Osteoblast (primary cell): ENCODE measurements around the gene NUTM2G. TPM values are rescaled to one million over a fixed set of nuclear protein-coding genes. Genes with fewer than 3 reads are reported as not detected.
"Not testable (repeated sequence)": the region's sequence is repeated elsewhere in the genome, so short reads cannot be mapped to it uniquely, and the experiment has no call there.

Experiments
- DNase-seq: peaks from one replicate; pipeline ENCODE4 v3.0.0; 2011; ENCODE audit warnings: low spot score, mixed read lengths; ENCODE audit not compliant: insufficient read length; ENCODE audit errors: missing footprints
- H2AFZ ChIP-seq: 2 replicates; pipeline ENCODE4 v1.6.0; 2011; ENCODE audit warnings: mild to moderate bottlenecking, low read length
- H3K27ac ChIP-seq: 2 replicates; pipeline ENCODE4 v1.5.1; 2011; ENCODE audit warnings: mild to moderate bottlenecking, low read depth, low read length, moderate library complexity
- H3K27me3 ChIP-seq: 2 replicates; pipeline ENCODE4 v1.6.0; 2012; ENCODE audit warnings: mild to moderate bottlenecking, control low read depth, inconsistent platforms, low read length, moderate library complexity; ENCODE audit not compliant: insufficient read depth
- H3K36me3 ChIP-seq: 2 replicates; pipeline ENCODE4 v1.5.1; 2011; ENCODE audit warnings: mild to moderate bottlenecking, low read length, control low read depth, moderate library complexity; ENCODE audit not compliant: insufficient read depth
- H3K4me1 ChIP-seq: 2 replicates; pipeline ENCODE4 v1.5.1; 2011; ENCODE audit warnings: mild to moderate bottlenecking, low read length, control low read depth, moderate library complexity; ENCODE audit not compliant: insufficient read depth
- H3K4me2 ChIP-seq: 2 replicates; pipeline ENCODE4 v1.6.0; 2011; ENCODE audit warnings: mild to moderate bottlenecking, low read length; ENCODE audit not compliant: insufficient read depth
- H3K4me3 ChIP-seq: fragments of 200-600 bp; sonication (generic); 3 replicates; pipeline ENCODE4 v1.5.1; 2012; ENCODE audit warnings: mild to moderate bottlenecking, low read length, inconsistent platforms; ENCODE audit not compliant: insufficient read depth
- H3K79me2 ChIP-seq: 2 replicates; pipeline ENCODE4 v1.6.0; 2012; ENCODE audit warnings: mild to moderate bottlenecking, low read length, control low read depth, inconsistent platforms; ENCODE audit not compliant: insufficient read depth
- H3K9me3 ChIP-seq: 2 replicates; pipeline ENCODE4 v1.5.1; 2011; ENCODE audit warnings: low read depth, low read length, control low read depth
- H4K20me1 ChIP-seq: 2 replicates; pipeline ENCODE4 v1.6.0; 2012; ENCODE audit warnings: mild to moderate bottlenecking, low read length, control low read depth; ENCODE audit not compliant: insufficient read depth
- total RNA-seq: library from RNA; depleted of rRNA; stranded (reverse); fragments of >200 nt; gene quantifications from 2 replicates; pipeline ENCODE4 v1.2.3, GENCODE V29; 2012

NUTM2G gene
- total RNA-seq, 1 donor: not detected

DNA sequence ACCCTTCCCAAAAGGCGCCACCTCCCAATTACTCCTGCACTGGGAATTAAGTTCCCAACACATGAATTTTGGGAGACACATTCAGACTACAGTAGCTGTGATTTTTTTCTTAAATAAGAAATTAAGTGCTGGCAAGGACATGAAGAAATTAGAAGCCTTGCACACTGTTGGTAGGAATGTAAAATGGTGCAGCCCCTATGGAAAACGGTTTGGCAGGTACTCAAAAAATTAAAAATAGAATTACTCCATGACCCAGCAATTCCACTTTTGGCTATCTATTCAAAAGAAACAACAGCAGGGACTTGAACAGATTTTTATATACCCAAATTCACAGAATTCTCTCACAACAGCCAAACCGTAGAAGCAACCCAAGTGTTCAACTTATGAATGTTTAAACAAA lies 55.5 kb downstream of the NUTM2G start:
- peaks cover 38% of the 10 kb centered on the region for H3K79me2 ChIP-seq
- H3K27me3 ChIP-seq, H3K27ac ChIP-seq: not testable (repeated sequence)

DNA sequence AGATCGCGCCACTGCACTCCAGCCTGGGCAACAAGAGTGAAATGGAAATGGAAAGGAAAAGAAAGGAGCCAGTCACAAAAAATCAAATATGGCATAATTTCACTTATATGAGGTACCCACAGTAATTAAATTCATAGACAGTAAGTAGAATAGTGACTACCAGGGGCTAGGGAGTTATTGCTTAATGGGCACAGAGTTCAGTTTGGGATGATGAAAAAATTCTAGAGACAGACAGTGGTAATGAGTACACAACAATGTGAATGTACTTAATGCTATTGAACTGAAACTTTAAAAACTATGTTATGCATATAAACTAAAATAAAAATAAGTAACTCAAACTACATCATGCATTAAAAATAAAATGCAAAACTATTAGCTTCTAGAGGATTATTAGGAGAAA lies 56.2 kb downstream of the NUTM2G start:
- peaks cover 33% of the 10 kb centered on the region for H3K79me2 ChIP-seq
- peak; percentile 1 for DNase-seq
- H2AFZ ChIP-seq, H3K27me3 ChIP-seq, H3K4me2 ChIP-seq, H3K4me1 ChIP-seq, H3K4me3 ChIP-seq, H3K27ac ChIP-seq, H4K20me1 ChIP-seq, H3K9me3 ChIP-seq, H3K36me3 ChIP-seq: not testable (repeated sequence)

More for the DNA sequence above, 55.5 kb downstream of the NUTM2G start:
- not testable (repeated sequence) for H2AFZ ChIP-seq, H3K4me1 ChIP-seq, H3K36me3 ChIP-seq, H3K4me2 ChIP-seq, DNase-seq, H4K20me1 ChIP-seq, H3K9me3 ChIP-seq, H3K4me3 ChIP-seq

Other genes with a start within 250 kb of the NUTM2G start
- gene ZNF510, start 150.8 kb upstream of the NUTM2G start, total RNA-seq: 17.4 and 18.3 TPM in 2 replicates
- gene ZNF782, start 74.3 kb upstream of the NUTM2G start, total RNA-seq: 5.4 and 8.5 TPM in 2 replicates
- gene CTSV, start 110.3 kb downstream of the NUTM2G start, total RNA-seq: 0.29 and 0.36 TPM in 2 replicates